Psoas muscle (tissue), 8 donors: ENCODE data around the gene ADM. TPM values are rescaled to one million over a fixed set of nuclear protein-coding genes. Genes with fewer than 3 reads are reported as not detected.
A peak's percentile ranks its signal among the peaks of the same experiment; 100 is the strongest.

ENCODE experiments used
- ATAC-seq, 4 donors: fragments of 200-7000 bp; cut with Tn5 transposase; one replicate each; pipeline ENCODE4 v1.9.1; 2020; ENCODE audit warnings: moderate library complexity in 3 of 4, mild to moderate bottlenecking in 2 of 4
- DNase-seq, 2 donors: peaks; one replicate each; pipeline ENCODE4 v3.0.0-alpha.2; 2020
- H3K27ac ChIP-seq: fragments of 200-600 bp; one replicate; pipeline ENCODE4 v1.8.0; 2022
- H3K27me3 ChIP-seq, 3 donors: fragments of 200-600 bp in 1 of 3; one replicate each; pipeline versions ENCODE4 v1.6.1 to v1.8.0; 2013 to 2022; ENCODE audit warnings: low read length in 2 of 3, mild to moderate bottlenecking in 2 of 3, moderate library complexity in 1 of 3; ENCODE audit not compliant: insufficient read depth in 3 of 3
- H3K36me3 ChIP-seq, 2 donors: fragments of 200-600 bp in 1 of 2; one replicate each; pipeline versions ENCODE4 v1.6.1 to v1.8.0; 2013 to 2022; ENCODE audit warnings: low read depth in 1 of 2, mild to moderate bottlenecking in 1 of 2, moderate library complexity in 1 of 2; ENCODE audit not compliant: insufficient read depth in 1 of 2
- H3K4me1 ChIP-seq: fragments of 200-600 bp; one replicate; pipeline ENCODE4 v1.8.0; 2022
- H3K4me3 ChIP-seq: fragments of 200-600 bp; one replicate; pipeline ENCODE4 v1.8.0; 2022; ENCODE audit warnings: mild to moderate bottlenecking
- H3K9me3 ChIP-seq: fragments of 200-600 bp; one replicate; pipeline ENCODE4 v1.8.0; 2022
- WGBS, 3 donors: extraction: QIAGEN DNeasy Blood & Tissue Kit; methylation state at CpG; one replicate each; pipeline versions ENCODE4 v1.1.6 to v1.1.7; 2013; 5-methylcytosine and 5-hydroxymethylcytosine counted together
- intact Hi-C, 2 donors: fragments of 100-400 bp; cut with DNase I; formaldehyde crosslinking; loops; one replicate each; pipeline versions ENCODE4 v1.11.0 to v1.14.2; 2022
- polyA plus RNA-seq, 3 donors: library from polyadenylated mRNA; stranded (reverse); fragments of 200-250 nt; gene quantifications; one replicate each; pipeline ENCODE4 v1.2.3, GENCODE V29; 2013
- total RNA-seq, 4 donors: library from RNA; stranded (reverse); fragmentation: NEBNext Ultra II Directional in 2 of 4; extraction: Animal tissue kit (Norgen Biotek cat#: 25700) in 2 of 4; gene quantifications; one replicate each; pipeline versions ENCODE4 v1.2.1 to v1.2.4, GENCODE V29; 2021 to 2023
- TF ChIP-seq, protein P1 (sequence below): fragments of 200-600 bp; IDR thresholded peaks from one replicate; pipeline ENCODE4 v1.8.0; 2022; ENCODE audit warnings: antibody characterized with exemption
- donor health status: healthy with polysubstance abuse.
- donor health status: DM: no; HTN: no; CAD: no; lungs with moderate emphysema.
- donor health status: Bipolar disorder and iron deficiency.
- donor health status: healthy.
- donor health status: DM: yes; HTN: yes; CAD: no.
- donor health status: DM: no; HTN: no; CAD: no.
- donor health status: DM: no; HTN: no; CAD: no.
- donor health status: DM: yes; HTN: yes; CAD: no.

Gene ADM
- total and polyA plus RNA-seq, 7 donors = 11.7 to 73.3 (median 23.1) TPM

GRCh38 chr11:10288881-10289764 lies 15.8 kb upstream of the ADM start:
- intact Hi-C loops = no loop called here
- no peaks in the 10 kb centered on the region for H3K27me3 ChIP-seq
- H3K4me1 ChIP-seq = peaks cover 28% of the 10 kb centered on the region
- H3K9me3 ChIP-seq = no peaks in the 10 kb centered on the region
- no peak overlapping the region for H3K27ac ChIP-seq
- H3K36me3 ChIP-seq = no peaks in the 10 kb centered on the region
- H3K4me3 ChIP-seq = no peak overlapping the region
- WGBS, 3 donors = 89 to 93% (median 93%) methylated on average over 24 of the region's 24 CpGs
- TF ChIP-seq, protein P1, sequence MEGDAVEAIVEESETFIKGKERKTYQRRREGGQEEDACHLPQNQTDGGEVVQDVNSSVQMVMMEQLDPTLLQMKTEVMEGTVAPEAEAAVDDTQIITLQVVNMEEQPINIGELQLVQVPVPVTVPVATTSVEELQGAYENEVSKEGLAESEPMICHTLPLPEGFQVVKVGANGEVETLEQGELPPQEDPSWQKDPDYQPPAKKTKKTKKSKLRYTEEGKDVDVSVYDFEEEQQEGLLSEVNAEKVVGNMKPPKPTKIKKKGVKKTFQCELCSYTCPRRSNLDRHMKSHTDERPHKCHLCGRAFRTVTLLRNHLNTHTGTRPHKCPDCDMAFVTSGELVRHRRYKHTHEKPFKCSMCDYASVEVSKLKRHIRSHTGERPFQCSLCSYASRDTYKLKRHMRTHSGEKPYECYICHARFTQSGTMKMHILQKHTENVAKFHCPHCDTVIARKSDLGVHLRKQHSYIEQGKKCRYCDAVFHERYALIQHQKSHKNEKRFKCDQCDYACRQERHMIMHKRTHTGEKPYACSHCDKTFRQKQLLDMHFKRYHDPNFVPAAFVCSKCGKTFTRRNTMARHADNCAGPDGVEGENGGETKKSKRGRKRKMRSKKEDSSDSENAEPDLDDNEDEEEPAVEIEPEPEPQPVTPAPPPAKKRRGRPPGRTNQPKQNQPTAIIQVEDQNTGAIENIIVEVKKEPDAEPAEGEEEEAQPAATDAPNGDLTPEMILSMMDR = no peak
- ATAC-seq (no peak), DNase-seq (no peak)

GRCh38 chr11:10289765-10290380 lies 15.0 kb upstream of the ADM start:
- DNase-seq = no peak
- peaks cover 31% of the 10 kb centered on the region for H3K4me1 ChIP-seq
- no peaks in the 10 kb centered on the region for H3K36me3 ChIP-seq
- H3K4me3 ChIP-seq = no peak overlapping the region
- no peak for ATAC-seq
- no peaks in the 10 kb centered on the region for H3K9me3 ChIP-seq
- TF ChIP-seq, protein P1 = no peak
- intact Hi-C loops = no loop called here
- H3K27me3 ChIP-seq = no peaks in the 10 kb centered on the region
- WGBS, 3 donors = 81 to 95% (median 92%) methylated on average over 9 to 10 of the region's 10 CpGs
- H3K27ac ChIP-seq = no peak overlapping the region

DNA sequence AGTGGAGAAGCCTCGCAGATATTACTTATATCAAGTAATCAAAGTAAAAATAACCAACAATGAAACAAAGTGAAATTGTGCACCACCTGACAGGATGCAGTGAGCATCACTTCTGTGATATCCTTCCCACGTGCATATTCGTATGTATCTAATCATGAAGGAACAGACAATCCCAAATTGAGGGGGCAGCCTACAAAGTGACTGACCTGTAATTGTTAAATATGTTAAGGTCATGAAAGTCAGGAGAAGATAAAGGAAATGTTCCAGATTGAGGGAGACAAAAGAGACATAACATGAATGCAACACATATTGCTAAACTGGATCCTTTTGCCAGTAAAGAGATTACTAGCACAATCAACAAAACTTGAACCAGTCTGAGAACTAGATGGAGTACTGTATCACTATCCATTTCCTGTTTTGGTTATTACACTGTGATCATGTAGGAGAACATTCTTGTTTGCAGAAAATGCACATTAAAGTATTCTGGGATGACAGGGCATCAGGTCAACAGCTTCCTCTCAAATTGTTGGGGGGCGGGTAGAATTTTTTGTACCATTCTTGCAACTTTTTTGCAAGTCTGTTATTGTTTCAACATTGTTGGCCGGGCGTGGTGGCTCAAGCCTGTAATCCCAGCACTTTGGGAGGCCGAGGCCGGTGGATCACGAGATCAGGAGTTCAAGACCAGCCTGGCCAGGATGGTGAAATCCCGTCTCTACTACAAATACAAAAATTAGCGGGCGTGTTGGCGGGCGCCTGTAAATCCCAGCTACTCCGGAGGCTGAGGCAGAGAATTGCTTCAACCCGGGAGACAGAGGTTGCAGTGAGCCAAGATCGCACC lies 12.9 kb upstream of the ADM start:
- intact Hi-C loops = no loop called here

More for the DNA sequence above, 12.9 kb upstream of the ADM start:
- Histone ChIP-seq H3K4me1 (peaks cover 31% of the 10 kb centered on the region), H3K27me3 (no peaks in the 10 kb centered on the region), H3K27ac (peak overlapping the region; percentile 96), H3K4me3 (peak overlapping the region; percentile 96), H3K9me3 (no peaks in the 10 kb centered on the region), H3K36me3 (no peaks in the 10 kb centered on the region)
- ATAC-seq (no peak), DNase-seq (peak in 1 of 2 donors; percentile 35)
- WGBS, 3 donors = 88 to 89% (median 89%) methylated on average over 17 of the region's 17 CpGs
- TF ChIP-seq, protein P1 = no peak
